ENCODE results near the gene FRMPD2.

FRMPD2 gene

GRCh38 chr10:48252354-48252650, 22.2 kb downstream of the FRMPD2 start:
- H3K4me2 ChIP-seq (ENCODE audit: low read length), result no peak overlapping the region
- no peaks in the 10 kb centered on the region for H3F3A ChIP-seq (ENCODE audit: insufficient read depth, low read length)
- no peaks in the 10 kb centered on the region for H3K9me3 ChIP-seq (ENCODE audit: low read length)
- H3K4me1 ChIP-seq (ENCODE audit: insufficient read depth, low read length, severe bottlenecking), result no peaks in the 10 kb centered on the region
- H3K9ac ChIP-seq (ENCODE audit: low read length), result no peak overlapping the region
- H3K4me3 ChIP-seq (ENCODE audit: low read depth, low read length, poor library complexity, severe bottlenecking), result no peak overlapping the region
- no peaks in the 10 kb centered on the region for H3K36me3 ChIP-seq (ENCODE audit: insufficient read depth, low read length)
- no peaks in the 10 kb centered on the region for H3K79me2 ChIP-seq (ENCODE audit: insufficient read depth, low read length)
- no peak overlapping the region for H2AFZ ChIP-seq (ENCODE audit: low read length)
- H3K9me2 ChIP-seq (ENCODE audit: low read depth, low read length), result no peaks in the 10 kb centered on the region
- H3K27ac ChIP-seq (ENCODE audit: low read depth, low read length, poor library complexity, severe bottlenecking), result no peak overlapping the region
- no peak for TF ChIP-seq CTCF (IDR thresholded peaks at IDR 0.05; ENCODE audit: low read length)
- no peak for TF ChIP-seq EZH2 (IDR thresholded peaks at IDR 0.05; ENCODE audit: borderline replicate concordance, low read length)
- H4K20me1 ChIP-seq (ENCODE audit: insufficient read depth, low read length), result no peaks in the 10 kb centered on the region
- no peaks in the 10 kb centered on the region; the same call in 1 of the 2 replicates for H3K27me3 ChIP-seq (ENCODE audit: insufficient read depth, low read length)

- Histone ChIP-seq H3K9me3 (ENCODE audit: low read length) (no peaks in the 10 kb centered on the region), H4K20me1 (ENCODE audit: insufficient read depth, low read length) (no peaks in the 10 kb centered on the region), H3K79me2 (ENCODE audit: insufficient read depth, low read length) (no peaks in the 10 kb centered on the region), H3K27ac (ENCODE audit: low read depth, low read length, poor library complexity, severe bottlenecking) (no peak overlapping the region), H3K27me3 (ENCODE audit: insufficient read depth, low read length) (no peaks in the 10 kb centered on the region; the same call in 1 of the 2 replicates), H3K9me2 (ENCODE audit: low read depth, low read length) (no peaks in the 10 kb centered on the region), H3K36me3 (ENCODE audit: insufficient read depth, low read length) (no peaks in the 10 kb centered on the region), H3K4me3 (ENCODE audit: low read depth, low read length, poor library complexity, severe bottlenecking) (no peak overlapping the region), H3K9ac (ENCODE audit: low read length) (no peak overlapping the region), H3K4me2 (ENCODE audit: low read length) (no peak overlapping the region), H3K4me1 (ENCODE audit: insufficient read depth, low read length, severe bottlenecking) (no peaks in the 10 kb centered on the region), H3F3A (ENCODE audit: insufficient read depth, low read length) (no peaks in the 10 kb centered on the region), H2AFZ (ENCODE audit: low read length) (no peak overlapping the region)
- TF ChIP-seq CTCF (IDR thresholded peaks at IDR 0.05; ENCODE audit: low read length) (no peak), EZH2 (IDR thresholded peaks at IDR 0.05; ENCODE audit: borderline replicate concordance, low read length) (no peak)
Observed at GRCh38 chr10:48251525-48252353, 22.8 kb downstream of the FRMPD2 start.

- H2AFZ ChIP-seq (ENCODE audit: low read length), result no peak overlapping the region
- no peaks in the 10 kb centered on the region for H3K9me3 ChIP-seq (ENCODE audit: low read length)
- no peaks in the 10 kb centered on the region for H3K9me2 ChIP-seq (ENCODE audit: low read depth, low read length)
- no peak overlapping the region for H3K4me3 ChIP-seq (ENCODE audit: low read depth, low read length, poor library complexity, severe bottlenecking)
- no peaks in the 10 kb centered on the region for H3K79me2 ChIP-seq (ENCODE audit: insufficient read depth, low read length)
- no peaks in the 10 kb centered on the region for H3K4me1 ChIP-seq (ENCODE audit: insufficient read depth, low read length, severe bottlenecking)
- no peaks in the 10 kb centered on the region for H3F3A ChIP-seq (ENCODE audit: insufficient read depth, low read length)
- no peaks in the 10 kb centered on the region for H3K36me3 ChIP-seq (ENCODE audit: insufficient read depth, low read length)
- no peak overlapping the region for H3K9ac ChIP-seq (ENCODE audit: low read length)
- TF ChIP-seq CTCF (IDR thresholded peaks at IDR 0.05; ENCODE audit: low read length) (no peak), EZH2 (IDR thresholded peaks at IDR 0.05; ENCODE audit: borderline replicate concordance, low read length) (no peak)
- H4K20me1 ChIP-seq (ENCODE audit: insufficient read depth, low read length), result no peaks in the 10 kb centered on the region
- no peak overlapping the region for H3K4me2 ChIP-seq (ENCODE audit: low read length)
- no peaks in the 10 kb centered on the region; the same call in 1 of the 2 replicates for H3K27me3 ChIP-seq (ENCODE audit: insufficient read depth, low read length)
- H3K27ac ChIP-seq (ENCODE audit: low read depth, low read length, poor library complexity, severe bottlenecking), result no peak overlapping the region
Observed at GRCh38 chr10:48251152-48251524, 23.4 kb downstream of the FRMPD2 start.
